GM21529 (cell line): ENCODE results near the gene ANKFN1.

ENCODE experiments used
- ATAC-seq: cut with Tn5 transposase; IDR thresholded peaks from one replicate; pipeline ENCODE4 v1.9.1; 2021; ENCODE audit not compliant: unreplicated experiment

ANKFN1 gene

GRCh38 chr17:56176091-56176490, 22.8 kb downstream of the ANKFN1 start:
- no peak for ATAC-seq

DNA sequence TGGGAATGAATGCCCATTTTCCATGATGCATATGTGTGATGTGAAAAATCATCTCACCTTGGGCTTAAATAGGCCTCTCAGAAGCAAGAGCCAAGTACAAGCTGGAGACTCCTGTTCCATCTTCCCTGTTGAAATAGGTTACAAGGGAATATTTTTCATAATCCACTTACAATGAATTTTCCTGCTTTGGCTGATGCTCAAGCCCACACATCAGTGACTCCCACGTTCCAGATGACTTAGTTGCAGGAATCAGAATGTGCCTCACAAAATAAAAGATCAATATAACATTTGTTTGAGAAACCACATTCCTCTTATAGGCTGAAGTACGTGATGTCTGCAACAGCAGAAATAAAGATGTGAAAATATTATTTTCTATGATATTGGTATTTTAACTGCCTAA, 24.1 kb downstream of the ANKFN1 start:
- no peak for ATAC-seq

GRCh38 chr17:56178203-56178602, 24.9 kb downstream of the ANKFN1 start:
- no peak for ATAC-seq

- no peak for ATAC-seq
Observed at GRCh38 chr17:56182081-56182480, 28.8 kb downstream of the ANKFN1 start.

- no peak for ATAC-seq
Observed at GRCh38 chr17:56184650-56185049, 31.4 kb downstream of the ANKFN1 start.

GRCh38 chr17:56185491-56186221, 32.4 kb downstream of the ANKFN1 start:
- no peak for ATAC-seq

- no peak for ATAC-seq
Observed at GRCh38 chr17:56186222-56186786, 33.0 kb downstream of the ANKFN1 start.

GRCh38 chr17:56203430-56203829, 50.2 kb downstream of the ANKFN1 start:
- no peak for ATAC-seq

DNA sequence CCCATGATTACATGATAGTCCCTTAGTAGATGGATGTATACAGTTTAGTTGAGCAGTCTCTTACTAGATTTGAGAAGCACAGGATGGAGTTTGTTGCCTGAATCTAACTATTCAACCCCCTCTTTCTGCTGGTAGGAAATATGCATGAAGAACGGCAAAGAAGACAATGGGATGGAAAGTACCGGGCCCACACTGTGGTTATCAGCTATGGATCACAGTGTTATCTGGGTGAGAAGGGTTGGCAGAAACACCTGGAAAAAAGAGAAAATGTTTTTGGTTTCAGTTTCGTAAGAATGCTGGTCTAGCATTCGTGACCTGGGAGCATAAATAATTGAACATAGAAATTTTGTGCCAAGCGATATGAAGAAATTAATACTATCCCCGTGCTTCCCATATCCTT, 53.1 kb downstream of the ANKFN1 start:
- ATAC-seq: no peak

GRCh38 chr17:56213031-56213430, 59.8 kb downstream of the ANKFN1 start:
- no peak for ATAC-seq

DNA sequence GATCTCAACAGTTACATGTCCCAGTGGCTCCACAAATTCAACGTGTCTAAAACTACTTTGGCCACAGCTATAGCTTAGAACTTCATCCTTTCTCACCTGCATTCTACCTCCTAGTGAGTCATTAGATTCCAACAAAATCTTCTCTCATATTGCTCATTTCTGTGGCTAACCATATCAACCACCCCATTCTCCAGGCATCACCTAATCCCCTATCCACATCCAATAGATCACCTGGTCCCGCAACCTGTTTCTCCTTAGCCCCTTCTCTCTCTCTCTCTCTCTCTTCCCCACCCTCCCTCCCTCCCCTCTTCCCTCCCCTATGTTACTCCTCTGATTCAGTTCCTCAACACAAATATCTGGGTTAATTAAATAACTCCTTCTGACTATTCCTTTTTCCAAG, 64.6 kb downstream of the ANKFN1 start:
- no peak for ATAC-seq

DNA sequence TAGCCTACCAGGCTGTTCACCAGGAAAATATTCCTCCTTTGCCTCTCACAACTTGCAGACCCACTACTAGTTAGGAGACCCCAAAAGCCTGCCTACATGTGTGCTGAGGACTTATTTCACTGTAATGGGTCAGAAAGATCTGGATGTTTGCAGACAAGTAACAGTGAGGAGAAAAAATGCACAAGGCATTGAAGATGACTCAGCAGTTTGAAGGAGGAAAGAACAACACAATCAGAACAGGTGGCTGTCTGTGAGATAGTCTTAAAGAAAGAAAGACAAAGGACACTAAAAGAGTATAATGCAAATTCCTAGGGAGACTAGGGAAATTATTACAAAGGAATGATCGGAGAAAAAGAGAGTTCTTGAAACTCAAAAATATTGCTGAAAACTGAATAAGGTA, 69.0 kb downstream of the ANKFN1 start:
- no peak for ATAC-seq

GRCh38 chr17:56230660-56231059, 77.4 kb downstream of the ANKFN1 start:
- ATAC-seq: no peak

- no peak for ATAC-seq
Observed at GRCh38 chr17:56231252-56231651, 78.0 kb downstream of the ANKFN1 start.

DNA sequence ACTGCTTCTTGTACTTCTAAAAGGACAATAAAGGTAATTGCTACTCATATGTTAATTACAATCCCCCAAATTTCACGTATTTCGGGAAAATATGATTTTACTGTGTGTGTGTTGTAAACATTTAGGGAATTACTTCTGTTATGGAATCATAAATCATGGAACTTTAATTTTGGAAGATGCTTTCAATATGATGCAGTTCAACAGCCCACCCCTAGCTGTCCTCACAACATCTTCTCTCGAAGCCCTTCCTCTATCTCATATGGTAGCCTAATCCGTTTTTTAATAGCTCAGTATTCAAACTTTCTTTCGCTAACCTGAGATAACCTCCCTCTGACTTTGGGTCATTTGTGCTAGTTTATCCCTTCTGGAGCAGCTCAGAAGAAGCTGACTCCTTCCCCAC, 78.4 kb downstream of the ANKFN1 start:
- ATAC-seq: no peak

GRCh38 chr17:56244268-56244890, 91.1 kb downstream of the ANKFN1 start:
- ATAC-seq: no peak

GRCh38 chr17:56247816-56248215, 94.5 kb downstream of the ANKFN1 start:
- ATAC-seq: no peak

- no peak for ATAC-seq
Observed at GRCh38 chr17:56257075-56257474, 103.8 kb downstream of the ANKFN1 start.

DNA sequence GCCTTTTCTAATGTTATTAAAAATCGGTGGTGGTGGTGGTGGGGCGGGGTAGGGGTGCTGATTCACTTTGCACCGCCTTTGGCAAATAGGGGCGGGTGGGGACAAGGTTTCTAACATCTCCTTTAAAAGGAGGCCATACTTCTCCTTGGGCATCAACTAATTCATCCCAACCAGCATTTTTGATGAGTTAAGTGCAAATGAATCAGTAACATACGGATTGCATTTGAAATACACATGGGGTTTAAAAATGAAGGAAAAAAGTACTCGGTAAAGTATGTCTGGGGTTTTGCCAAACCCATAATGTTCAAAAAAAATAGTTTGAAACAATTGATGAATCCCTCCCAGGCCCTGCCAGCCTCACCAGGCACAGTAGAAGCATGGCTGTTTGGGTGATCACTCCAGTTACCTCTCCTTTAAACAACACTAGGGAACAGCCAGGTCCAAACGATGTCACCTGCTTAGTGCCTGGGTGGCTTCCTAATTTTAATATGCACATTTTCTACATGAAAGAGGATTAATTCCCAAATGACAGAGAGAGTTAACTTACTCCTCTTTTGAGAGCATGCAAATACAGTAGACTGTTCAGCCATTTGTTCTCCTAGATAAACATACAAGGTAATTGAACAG, 107.2 kb downstream of the ANKFN1 start:
- ATAC-seq: no peak

DNA sequence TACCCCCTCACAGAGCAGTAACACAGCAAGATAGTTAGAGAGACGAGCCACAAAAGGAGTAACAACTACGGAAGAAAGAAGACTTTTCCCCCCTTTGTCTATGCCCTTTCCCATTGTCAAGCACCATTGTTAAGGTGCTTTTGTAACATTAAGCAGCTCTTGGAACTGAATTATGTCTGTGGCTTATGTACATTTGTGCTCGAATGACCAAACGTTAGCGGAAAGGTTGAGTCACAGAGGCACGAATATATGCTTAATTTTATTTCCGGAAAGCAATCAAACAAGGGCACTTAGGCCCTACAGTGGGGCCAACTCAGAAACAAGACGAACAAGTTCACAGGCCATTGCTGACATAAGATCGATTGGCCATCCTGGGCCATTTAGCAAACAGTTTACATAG, 109.5 kb downstream of the ANKFN1 start:
- no peak for ATAC-seq

GRCh38 chr17:56269556-56270389, 116.5 kb downstream of the ANKFN1 start:
- no peak for ATAC-seq
